ENCODE data around the gene CCDC68. TPM values are rescaled to one million over a fixed set of nuclear protein-coding genes. Genes with fewer than 3 reads are reported as not detected.

Gene CCDC68
- total RNA-seq, 4 donors from 2014 or later = 3.4 to 44.8 (median 8.3) TPM

DNA sequence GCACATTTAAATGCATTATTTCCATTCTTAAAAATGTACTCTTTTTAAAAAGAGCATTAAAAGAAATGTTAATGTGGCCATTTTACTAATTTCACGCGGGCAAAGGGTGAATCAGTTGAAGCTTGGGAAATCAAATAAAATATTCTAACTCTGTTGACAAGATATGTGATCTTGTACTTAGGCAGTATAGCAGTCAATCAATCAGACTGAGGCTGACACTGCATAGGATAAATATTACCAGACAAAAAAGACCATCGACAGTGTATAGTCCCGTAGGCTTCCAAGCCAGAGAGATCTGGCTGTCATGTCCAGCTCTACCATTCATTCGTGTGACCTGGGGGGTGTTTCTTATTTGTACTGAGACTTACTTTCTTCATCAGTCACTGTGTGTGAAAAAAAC lies 39.8 kb upstream of the CCDC68 start:
- ATAC-seq (ENCODE audit: low FRiP score) (no peak), DNase-seq (ENCODE audit: low spot score) (no peak)
- TF ChIP-seq, protein P1, sequence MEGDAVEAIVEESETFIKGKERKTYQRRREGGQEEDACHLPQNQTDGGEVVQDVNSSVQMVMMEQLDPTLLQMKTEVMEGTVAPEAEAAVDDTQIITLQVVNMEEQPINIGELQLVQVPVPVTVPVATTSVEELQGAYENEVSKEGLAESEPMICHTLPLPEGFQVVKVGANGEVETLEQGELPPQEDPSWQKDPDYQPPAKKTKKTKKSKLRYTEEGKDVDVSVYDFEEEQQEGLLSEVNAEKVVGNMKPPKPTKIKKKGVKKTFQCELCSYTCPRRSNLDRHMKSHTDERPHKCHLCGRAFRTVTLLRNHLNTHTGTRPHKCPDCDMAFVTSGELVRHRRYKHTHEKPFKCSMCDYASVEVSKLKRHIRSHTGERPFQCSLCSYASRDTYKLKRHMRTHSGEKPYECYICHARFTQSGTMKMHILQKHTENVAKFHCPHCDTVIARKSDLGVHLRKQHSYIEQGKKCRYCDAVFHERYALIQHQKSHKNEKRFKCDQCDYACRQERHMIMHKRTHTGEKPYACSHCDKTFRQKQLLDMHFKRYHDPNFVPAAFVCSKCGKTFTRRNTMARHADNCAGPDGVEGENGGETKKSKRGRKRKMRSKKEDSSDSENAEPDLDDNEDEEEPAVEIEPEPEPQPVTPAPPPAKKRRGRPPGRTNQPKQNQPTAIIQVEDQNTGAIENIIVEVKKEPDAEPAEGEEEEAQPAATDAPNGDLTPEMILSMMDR (IDR thresholded peaks at IDR 0.05) = no peak

DNA sequence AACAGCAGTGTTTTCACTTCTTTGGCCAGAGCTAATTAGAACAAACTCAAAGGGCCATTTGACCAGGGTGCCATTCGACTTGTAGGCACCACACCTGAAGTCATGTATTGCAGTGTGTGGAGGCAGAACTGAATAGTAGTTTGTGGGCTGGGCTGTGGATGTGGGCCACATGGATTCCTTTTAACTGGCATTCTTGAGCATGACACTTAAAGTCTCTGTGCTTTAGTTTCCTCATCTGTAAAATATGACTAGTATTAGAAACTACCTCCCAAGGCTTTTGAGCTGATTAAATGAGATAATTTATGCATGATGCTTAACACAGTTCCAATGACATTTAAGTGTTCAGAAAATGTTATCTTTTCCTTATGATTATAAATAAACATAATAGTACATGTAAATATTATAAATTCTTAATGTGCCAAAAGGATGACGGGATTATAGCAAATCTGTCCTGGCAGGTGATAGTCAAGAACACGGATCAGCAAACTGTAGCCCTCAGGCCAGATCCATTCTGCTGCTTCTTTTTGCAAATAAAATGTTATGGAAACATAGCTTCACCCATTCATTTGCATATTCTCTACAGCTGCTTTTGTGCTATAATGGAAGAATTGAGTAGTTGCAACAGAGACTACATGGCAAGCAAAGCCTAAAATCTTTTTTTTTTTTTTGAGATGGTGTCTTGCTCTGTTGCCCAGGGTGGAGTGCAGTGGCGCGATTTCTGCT lies 36.3 kb upstream of the CCDC68 start:
- ATAC-seq (ENCODE audit: low FRiP score) (no peak), DNase-seq (ENCODE audit: low spot score) (no peak)
- TF ChIP-seq, protein P1 (IDR thresholded peaks at IDR 0.05) = no peak

DNA sequence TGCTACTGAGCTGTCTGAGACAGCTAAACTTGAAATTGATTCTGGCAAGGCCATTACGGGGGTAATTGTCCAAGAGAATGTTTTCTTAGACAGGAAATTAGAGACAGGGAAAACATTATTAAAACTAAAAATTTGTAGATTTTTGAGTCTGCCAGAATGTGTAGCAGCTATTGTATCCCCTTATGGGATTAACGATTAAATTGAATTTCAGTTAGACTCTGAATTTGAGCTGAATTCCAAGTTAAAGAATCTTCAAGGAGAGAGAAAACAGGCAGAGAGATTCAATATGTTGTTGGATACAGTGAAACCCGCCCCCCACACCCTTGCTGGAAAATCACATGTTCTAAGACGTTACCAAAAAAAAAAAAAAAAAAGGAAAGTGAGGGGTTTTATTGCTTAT lies 32.7 kb upstream of the CCDC68 start:
- TF ChIP-seq, protein P1 (IDR thresholded peaks at IDR 0.05) = no peak
- ATAC-seq (ENCODE audit: low FRiP score) = no peak
- DNase-seq (ENCODE audit: low spot score) = no peak

DNA sequence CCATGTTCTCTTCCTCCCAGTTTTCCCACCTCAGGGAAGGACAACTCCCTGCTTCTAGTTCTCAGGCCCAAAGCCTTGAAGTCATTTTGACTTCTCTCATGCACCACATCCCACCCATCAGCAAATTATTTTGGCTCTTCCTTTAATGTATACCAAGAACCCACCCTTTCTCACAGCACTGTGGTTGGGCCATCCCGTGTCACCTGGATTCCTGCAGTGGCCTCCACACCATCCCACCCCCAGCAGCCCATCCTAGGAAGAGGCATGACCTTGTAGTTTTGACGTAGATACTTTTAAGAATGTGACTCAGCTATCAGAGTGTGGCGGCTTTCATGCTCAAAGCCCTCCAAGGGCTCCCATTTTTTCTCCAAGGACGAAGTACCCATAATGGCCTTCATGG lies 25.6 kb upstream of the CCDC68 start:
- ATAC-seq (ENCODE audit: low FRiP score) (no peak), DNase-seq (ENCODE audit: low spot score) (no peak)
- TF ChIP-seq, protein P1 (IDR thresholded peaks at IDR 0.05) = no peak

DNA sequence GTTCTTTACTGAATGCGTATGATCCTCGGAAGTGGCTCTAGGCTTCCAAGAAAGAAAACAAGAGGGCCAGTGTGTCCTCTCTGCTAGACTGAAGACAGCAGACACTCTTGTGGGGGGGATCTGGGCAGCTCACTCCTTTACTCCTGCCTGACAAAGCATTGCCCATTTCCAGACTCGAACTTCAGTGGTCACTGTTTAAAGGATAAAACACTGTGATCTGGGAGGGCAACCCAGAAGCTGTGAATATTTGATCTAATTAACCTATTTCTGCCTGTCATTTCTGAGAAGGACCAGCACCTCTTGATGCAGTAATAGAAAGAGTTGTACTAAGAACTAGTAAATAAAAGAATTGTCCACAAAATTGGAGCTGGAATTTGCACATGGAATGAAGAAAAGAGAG lies 24.5 kb upstream of the CCDC68 start:
- TF ChIP-seq, protein P1 (IDR thresholded peaks at IDR 0.05) = no peak
- ATAC-seq (ENCODE audit: low FRiP score) (no peak), DNase-seq (ENCODE audit: low spot score) (no peak)

DNA sequence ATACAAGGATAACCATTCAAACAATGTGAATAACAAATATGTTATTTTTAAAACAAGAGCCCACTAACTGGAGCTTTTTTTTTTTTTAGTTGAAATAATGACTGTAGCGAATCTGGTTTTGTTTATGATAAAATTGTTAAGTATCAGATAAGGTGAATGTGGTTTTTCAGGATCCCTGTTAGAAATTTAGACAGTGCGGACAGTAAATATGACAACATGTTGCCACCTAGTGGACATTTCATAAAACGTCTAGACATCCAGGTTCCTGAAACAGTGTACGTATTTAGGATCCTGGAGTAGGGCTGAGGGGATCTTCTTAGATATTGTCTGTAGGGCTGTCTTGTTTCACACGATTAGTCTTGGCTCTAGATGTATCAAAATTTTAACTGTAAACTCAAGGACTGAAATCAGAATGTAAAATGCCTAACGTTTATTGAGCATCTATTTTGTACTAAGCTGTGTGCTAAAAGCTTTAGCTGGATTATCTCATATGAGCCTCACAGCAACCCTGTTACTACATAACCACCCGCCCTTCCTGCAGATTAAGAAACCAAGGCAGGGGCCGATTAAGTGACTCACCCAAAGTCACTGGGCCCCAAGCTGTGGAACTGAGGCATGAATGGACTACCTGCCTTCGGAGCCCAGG lies 23.9 kb upstream of the CCDC68 start:
- no peak for DNase-seq (ENCODE audit: low spot score)
- TF ChIP-seq, protein P1 (IDR thresholded peaks at IDR 0.05) = peak in 1 of 3 donors; percentile 45
- ATAC-seq (ENCODE audit: low FRiP score) = no peak

DNA sequence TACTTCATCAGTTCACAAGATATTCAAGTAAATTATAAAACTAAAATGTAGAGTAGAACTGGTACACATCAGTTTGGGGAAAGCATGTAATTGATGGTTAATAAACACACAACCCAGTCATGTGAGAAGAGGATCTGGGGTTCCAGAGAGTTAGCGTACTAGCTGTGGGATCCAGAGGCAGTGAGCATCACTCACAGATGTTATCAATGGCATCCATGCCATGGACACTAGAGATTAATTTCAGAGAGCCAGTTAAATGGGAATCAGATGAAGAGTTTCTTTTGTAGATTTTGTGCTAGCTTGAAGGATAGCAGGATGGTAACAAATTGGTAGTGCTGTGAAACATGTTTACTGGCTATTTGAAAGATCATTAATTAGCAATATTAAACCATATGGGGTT lies 21.8 kb upstream of the CCDC68 start:
- TF ChIP-seq, protein P1 (IDR thresholded peaks at IDR 0.05) = no peak
- ATAC-seq (ENCODE audit: low FRiP score) (no peak), DNase-seq (ENCODE audit: low spot score) (no peak)
